ENCODE measurements around the gene CDKN2D. TPM values are rescaled to one million over a fixed set of nuclear protein-coding genes. Genes with fewer than 3 reads are reported as not detected.
"Not testable (repeated sequence)": the region's sequence is repeated elsewhere in the genome, so short reads cannot be mapped to it uniquely, and the experiment has no call there.

The CDKN2D gene
- total RNA-seq, 2 experiments from 2014 or later, result 83.3 to 84.0 TPM

DNA sequence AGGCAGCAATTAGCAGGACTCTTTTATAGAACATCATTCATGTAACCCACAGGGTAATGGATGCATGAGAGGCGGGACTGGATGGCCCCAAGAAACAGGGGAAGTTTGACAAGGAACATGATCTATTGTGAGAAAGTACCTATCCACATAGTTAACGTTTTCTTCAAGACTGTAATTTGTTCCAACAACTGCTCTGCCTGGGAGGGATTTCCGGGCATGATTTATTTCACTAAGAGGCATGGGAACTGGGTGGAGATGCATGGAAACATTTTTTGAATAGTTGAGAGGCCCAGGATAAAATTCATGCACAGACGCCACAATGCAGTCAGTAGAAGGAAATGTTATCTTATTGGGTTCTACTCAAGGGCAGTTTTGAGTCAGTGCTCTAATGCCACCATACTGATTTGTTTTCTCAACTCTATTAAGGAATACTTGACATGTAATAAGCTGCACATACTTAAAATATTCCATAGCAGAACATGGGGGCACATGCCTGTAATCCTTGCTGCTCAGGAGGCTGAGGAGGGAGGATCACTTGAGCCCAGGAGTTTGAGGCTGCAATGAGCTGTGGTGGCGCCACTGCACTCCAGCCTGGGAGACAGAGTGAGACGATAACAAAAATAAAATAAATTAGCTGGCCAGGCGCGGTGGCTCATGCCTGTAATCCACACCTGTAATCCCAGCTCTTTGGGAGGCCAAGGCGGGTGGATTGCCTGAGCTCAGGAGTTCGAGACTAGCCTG lies 35.0 kb downstream of the CDKN2D start:
- no peak for ATAC-seq (ENCODE audit: poor library complexity)

DNA sequence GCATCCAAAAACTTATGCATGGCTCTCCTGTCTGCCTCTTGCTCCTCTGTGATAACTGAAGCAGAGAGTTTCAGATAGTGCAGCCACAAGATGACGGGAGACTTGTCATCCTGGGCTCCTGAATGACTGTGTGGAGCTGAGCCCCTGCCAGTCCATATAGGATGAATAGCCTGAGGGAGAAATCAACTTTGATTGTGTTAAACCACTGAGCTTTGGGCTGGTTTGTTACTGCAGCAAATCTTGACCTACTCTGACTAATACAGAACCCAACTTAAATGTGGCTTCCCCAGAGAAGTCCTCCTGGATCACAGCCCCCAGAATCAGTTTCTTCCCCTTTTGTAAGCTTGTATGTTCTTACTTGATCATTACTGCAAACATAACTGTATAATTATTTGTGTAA lies 36.3 kb downstream of the CDKN2D start:
- no peaks in the 10 kb centered on the region for H3K4me1 ChIP-seq (ENCODE audit: insufficient read depth, low read length)
- CTCF ChIA-PET, result no interaction called here
- H3K9me3 Mint-ChIP-seq, result no peaks in the 10 kb centered on the region
- DNase-seq (no peak), ATAC-seq (ENCODE audit: poor library complexity) (no peak)
- intact Hi-C loops (cut with DNase I, micrococcal nuclease), result no loop called here
- no peak overlapping the region for H3K4me3 ChIP-seq (ENCODE audit: low read length)
- no peak overlapping the region for H3K4me3 Mint-ChIP-seq
- H3K36me3 ChIP-seq (ENCODE audit: insufficient read depth, low read length), result no peaks in the 10 kb centered on the region
- no peaks in the 10 kb centered on the region for H3K36me3 Mint-ChIP-seq (ENCODE audit: low read depth)
- peaks cover under 1 to 4% of the 10 kb centered on the region in 2 experiments for H3K27me3 ChIP-seq (ENCODE audit: control insufficient read depth in 1 of 2, insufficient read depth in 2 of 2, low read length in 2 of 2)
- POLR2A ChIA-PET, result no interaction called here
- TF ChIP-seq, protein P1, sequence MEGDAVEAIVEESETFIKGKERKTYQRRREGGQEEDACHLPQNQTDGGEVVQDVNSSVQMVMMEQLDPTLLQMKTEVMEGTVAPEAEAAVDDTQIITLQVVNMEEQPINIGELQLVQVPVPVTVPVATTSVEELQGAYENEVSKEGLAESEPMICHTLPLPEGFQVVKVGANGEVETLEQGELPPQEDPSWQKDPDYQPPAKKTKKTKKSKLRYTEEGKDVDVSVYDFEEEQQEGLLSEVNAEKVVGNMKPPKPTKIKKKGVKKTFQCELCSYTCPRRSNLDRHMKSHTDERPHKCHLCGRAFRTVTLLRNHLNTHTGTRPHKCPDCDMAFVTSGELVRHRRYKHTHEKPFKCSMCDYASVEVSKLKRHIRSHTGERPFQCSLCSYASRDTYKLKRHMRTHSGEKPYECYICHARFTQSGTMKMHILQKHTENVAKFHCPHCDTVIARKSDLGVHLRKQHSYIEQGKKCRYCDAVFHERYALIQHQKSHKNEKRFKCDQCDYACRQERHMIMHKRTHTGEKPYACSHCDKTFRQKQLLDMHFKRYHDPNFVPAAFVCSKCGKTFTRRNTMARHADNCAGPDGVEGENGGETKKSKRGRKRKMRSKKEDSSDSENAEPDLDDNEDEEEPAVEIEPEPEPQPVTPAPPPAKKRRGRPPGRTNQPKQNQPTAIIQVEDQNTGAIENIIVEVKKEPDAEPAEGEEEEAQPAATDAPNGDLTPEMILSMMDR (IDR thresholded peaks at IDR 0.05), result no peak
- no peaks in the 10 kb centered on the region for H3K4me1 Mint-ChIP-seq (ENCODE audit: low read depth)
- no peaks in the 10 kb centered on the region for H3K9me3 ChIP-seq (ENCODE audit: control insufficient read depth in 1 of 2, insufficient read depth in 1 of 2, low read length in 2 of 2)
- H3K27me3 Mint-ChIP-seq, result peaks cover 12% of the 10 kb centered on the region
- no peak overlapping the region for H3K27ac Mint-ChIP-seq
- no peak overlapping the region for H3K27ac ChIP-seq (ENCODE audit: low read depth in 1 of 2, low read length in 2 of 2)

More for the DNA sequence above, 35.0 kb downstream of the CDKN2D start:
- H3K27me3 ChIP-seq (ENCODE audit: control insufficient read depth in 1 of 2, insufficient read depth in 2 of 2, low read length in 2 of 2), result peaks cover 7 to 8% of the 10 kb centered on the region in 2 experiments
- Mint-ChIP-seq H3K9me3 (no peaks in the 10 kb centered on the region), H3K27me3 (peaks cover 14% of the 10 kb centered on the region), H3K4me1 (ENCODE audit: low read depth) (no peaks in the 10 kb centered on the region), H3K36me3 (ENCODE audit: low read depth) (no peaks in the 10 kb centered on the region), H3K27ac (no peak overlapping the region), H3K4me3 (no peak overlapping the region)
- H3K27ac ChIP-seq (ENCODE audit: low read depth in 1 of 2, low read length in 2 of 2), result no peak overlapping the region
- DNase-seq, result no peak
- ChIA-PET POLR2A (no interaction called here), CTCF (no interaction called here)
- intact Hi-C loops (cut with DNase I, micrococcal nuclease), result no loop called here
- TF ChIP-seq, protein P1 (IDR thresholded peaks at IDR 0.05), result no peak
- no peaks in the 10 kb centered on the region for H3K4me1 ChIP-seq (ENCODE audit: insufficient read depth, low read length)
- no peaks in the 10 kb centered on the region for H3K9me3 ChIP-seq (ENCODE audit: control insufficient read depth in 1 of 2, insufficient read depth in 1 of 2, low read length in 2 of 2)
- H3K36me3 ChIP-seq (ENCODE audit: insufficient read depth, low read length), result no peaks in the 10 kb centered on the region
- H3K4me3 ChIP-seq (ENCODE audit: low read length), result no peak overlapping the region

DNA sequence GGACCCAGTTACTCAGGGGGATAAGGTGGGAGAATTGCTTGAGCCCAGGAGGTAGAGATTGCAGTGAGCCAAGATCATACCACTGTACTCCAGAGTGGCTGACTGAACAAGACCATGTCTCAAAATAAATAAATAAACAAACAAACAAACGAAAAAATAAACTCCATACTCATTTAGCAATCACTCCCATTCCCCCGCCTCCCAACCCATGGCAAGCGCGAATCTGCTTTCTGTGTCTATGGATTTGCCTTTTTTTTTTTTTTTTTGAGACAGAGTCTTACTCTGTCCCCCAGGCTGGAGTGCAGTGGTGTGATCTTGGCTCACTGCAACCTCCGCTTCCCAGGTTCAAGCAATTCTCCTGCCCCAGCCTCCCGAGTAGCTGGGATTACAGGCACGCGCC lies 41.9 kb downstream of the CDKN2D start:
- H3K4me3 ChIP-seq (ENCODE audit: low read length); H3K36me3 Mint-ChIP-seq (ENCODE audit: low read depth); H3K9me3 ChIP-seq (ENCODE audit: control insufficient read depth in 1 of 2, insufficient read depth in 1 of 2, low read length in 2 of 2); CTCF ChIA-PET; H3K4me3 Mint-ChIP-seq; H3K27ac ChIP-seq (ENCODE audit: low read depth in 1 of 2, low read length in 2 of 2); H3K9me3 Mint-ChIP-seq; intact Hi-C loops (cut with DNase I, micrococcal nuclease); DNase-seq; POLR2A ChIA-PET; H3K36me3 ChIP-seq (ENCODE audit: insufficient read depth, low read length); H3K4me1 Mint-ChIP-seq (ENCODE audit: low read depth); ATAC-seq (ENCODE audit: poor library complexity); H3K4me1 ChIP-seq (ENCODE audit: insufficient read depth, low read length); H3K27ac Mint-ChIP-seq; H3K27me3 ChIP-seq (ENCODE audit: control insufficient read depth in 1 of 2, insufficient read depth in 2 of 2, low read length in 2 of 2); H3K27me3 Mint-ChIP-seq: not testable (repeated sequence)

DNA sequence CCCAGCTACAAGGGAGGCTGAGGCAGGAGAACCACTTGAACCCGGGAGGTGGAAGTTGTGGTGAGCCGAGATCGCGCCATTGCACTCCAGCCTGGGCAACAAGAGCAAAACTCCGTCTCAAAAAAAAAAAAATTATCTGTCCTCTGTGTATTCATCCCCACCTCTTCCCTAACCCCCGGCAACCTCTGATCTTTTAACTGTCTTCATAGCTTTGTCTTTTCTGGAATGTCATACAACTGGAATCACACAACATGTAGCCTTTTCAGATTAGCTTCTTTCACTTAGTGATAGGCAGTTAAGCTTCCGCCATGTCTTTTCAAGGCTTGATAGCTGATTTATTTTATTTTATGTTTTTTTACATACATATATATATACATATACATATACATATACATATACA lies 43.1 kb downstream of the CDKN2D start:
- ChIA-PET CTCF (interaction anchor here (0.5 kb wide), 1 partner anchor 119 kb away, joined by 4 read pairs; no protein-coding TSS in a partner anchor), POLR2A (no interaction called here)
- H3K9me3 ChIP-seq (ENCODE audit: control insufficient read depth in 1 of 2, insufficient read depth in 1 of 2, low read length in 2 of 2), result no peaks in the 10 kb centered on the region
- Mint-ChIP-seq H3K9me3 (no peaks in the 10 kb centered on the region), H3K4me3 (no peak overlapping the region), H3K36me3 (ENCODE audit: low read depth) (no peaks in the 10 kb centered on the region), H3K27ac (no peak overlapping the region), H3K27me3 (no peaks in the 10 kb centered on the region), H3K4me1 (ENCODE audit: low read depth) (no peaks in the 10 kb centered on the region)
- no peak for DNase-seq
- peaks cover 2% of the 10 kb centered on the region for H3K4me1 ChIP-seq (ENCODE audit: insufficient read depth, low read length)
- peaks cover 0 to 2% of the 10 kb centered on the region in 2 experiments for H3K27me3 ChIP-seq (ENCODE audit: control insufficient read depth in 1 of 2, insufficient read depth in 2 of 2, low read length in 2 of 2)
- intact Hi-C loops (cut with DNase I, micrococcal nuclease), result no loop called here
- no peak overlapping the region for H3K4me3 ChIP-seq (ENCODE audit: low read length)
- H3K36me3 ChIP-seq (ENCODE audit: insufficient read depth, low read length), result no peaks in the 10 kb centered on the region
- no peak overlapping the region for H3K27ac ChIP-seq (ENCODE audit: low read depth in 1 of 2, low read length in 2 of 2)
- no peak for ATAC-seq (ENCODE audit: poor library complexity)
- TF ChIP-seq, protein P1 (IDR thresholded peaks at IDR 0.05), result no peak
